CD4-positive, alpha-beta T cell treated with Interleukin-6 for 4 hours (primary cell): ENCODE data around the gene EIF2AK3.
A peak's percentile ranks its signal among the peaks of the same experiment; 100 is the strongest.
"Not testable (repeated sequence)": the region's sequence is repeated elsewhere in the genome, so short reads cannot be mapped to it uniquely, and the experiment has no call there.

Experiments
- DNase-seq: peaks from one replicate; pipeline ENCODE4 v3.0.0-alpha.2; 2020; ENCODE audit warnings: mixed read lengths

Gene EIF2AK3

DNA sequence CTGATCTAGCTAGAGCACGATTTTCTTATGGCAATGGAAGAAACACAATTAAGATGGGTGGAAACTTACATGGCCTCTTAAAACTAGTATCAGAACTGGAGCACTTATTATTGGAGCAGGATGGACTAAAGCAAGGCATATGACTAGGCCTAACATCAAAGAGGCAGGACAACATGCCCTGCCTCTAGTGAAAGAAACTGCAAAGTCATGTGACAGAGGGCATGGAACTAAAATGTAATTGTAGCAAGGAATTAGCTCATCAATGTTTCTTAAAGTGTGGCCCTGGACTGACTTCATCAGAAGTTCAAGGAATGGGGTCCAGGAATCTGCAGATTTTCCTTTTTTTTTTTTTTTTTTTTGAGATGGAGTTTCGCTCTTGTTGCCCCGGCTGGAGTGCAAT is 5.3 kb upstream of the EIF2AK3 start:
- no peak for DNase-seq

DNA sequence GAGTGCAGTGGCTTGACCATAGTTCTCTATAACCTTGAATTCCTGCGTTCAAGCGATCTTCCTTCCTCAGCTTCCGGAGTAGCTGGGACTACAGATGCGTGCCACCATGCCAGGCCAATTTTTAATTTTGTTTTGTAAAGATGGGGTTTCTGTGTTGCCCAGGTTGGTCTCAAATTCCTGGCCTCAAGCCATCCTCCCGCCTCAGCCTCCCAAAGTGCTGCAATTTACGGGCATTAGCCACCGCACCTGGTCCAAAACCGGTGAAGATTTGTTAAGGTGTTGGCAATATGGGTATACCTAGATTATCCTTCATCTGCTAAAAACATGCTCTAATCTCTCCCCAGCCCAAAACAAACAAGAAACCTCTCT is 1.3 kb upstream of the EIF2AK3 start:
- DNase-seq = no peak

DNA sequence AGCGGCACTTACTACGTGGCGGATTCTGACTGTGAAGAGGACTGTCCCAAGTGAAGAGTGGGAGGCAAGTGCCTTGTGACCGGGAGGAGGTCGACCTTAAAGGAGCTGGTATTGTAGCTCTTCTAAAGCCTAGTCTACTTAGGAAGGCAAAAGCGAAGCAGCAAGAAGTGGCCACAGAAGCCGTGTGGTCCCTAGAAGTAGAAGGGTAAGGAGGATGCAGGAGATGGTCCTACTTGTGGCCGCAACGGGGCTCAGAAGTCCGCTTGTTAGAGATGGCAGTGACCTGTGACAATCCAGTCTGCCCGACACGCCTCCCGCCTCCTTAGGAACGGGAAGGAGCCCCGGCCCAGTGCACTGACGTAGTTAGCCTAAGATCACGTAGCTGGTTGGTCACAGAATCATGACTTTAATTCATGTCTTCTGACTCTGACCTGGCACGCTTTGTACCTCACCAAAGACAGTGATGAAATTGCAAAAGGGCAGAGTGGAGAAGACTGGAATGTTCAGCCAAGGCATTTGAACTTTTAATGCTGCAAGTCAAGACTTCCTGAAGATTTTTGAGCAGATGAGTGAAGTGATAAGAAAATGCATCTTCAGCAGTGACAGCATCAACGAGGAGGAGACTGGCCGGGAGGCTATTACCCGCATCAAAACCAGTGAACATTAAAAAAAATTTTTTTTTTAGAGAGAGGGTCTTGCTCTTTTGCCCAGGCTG is 749 bp upstream of the EIF2AK3 start:
- peak; percentile 76 for DNase-seq

DNA sequence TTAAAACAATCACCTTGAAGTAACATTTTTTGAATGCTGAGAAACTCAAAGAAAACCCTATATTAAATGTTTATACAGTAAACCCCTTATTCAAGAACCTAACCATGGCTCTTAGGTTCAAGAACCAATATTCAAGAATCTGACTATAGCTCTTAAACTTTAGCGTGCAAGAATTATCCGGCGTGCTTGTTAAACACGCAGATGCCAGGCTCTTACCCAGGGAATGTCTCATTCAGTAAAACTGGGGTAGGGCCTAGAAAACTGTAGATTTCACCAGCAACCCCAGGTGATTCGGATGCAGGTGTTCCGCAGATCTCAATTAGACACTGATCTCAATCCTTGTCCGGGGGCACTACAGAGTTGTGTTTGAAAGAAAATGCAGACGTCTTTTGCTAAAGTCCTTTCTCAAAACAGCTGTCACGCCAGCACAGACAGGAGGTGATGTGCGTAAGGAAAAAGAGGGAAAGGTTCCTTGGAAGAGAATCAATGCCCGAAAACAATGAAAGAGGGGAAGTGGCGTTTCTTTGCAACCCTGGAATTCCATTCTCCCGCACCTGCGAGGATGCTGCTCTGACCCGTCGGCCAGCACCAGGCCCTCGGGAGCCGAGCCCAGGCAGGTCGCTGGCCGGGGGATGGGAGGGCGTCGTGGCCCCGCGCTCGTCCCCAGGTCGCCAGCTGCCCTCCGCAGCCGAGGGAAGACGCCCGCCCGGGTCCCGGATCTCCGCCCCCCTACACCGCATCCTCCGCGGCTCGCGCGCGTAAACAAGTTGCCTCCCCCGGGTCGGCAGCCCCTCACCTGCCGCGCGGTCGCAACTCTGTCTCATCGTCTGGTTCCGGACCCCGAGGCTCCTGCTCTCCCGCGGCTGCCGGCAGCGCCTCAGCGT is 851 bp downstream of the EIF2AK3 start:
- peak; percentile 66 for DNase-seq

DNA sequence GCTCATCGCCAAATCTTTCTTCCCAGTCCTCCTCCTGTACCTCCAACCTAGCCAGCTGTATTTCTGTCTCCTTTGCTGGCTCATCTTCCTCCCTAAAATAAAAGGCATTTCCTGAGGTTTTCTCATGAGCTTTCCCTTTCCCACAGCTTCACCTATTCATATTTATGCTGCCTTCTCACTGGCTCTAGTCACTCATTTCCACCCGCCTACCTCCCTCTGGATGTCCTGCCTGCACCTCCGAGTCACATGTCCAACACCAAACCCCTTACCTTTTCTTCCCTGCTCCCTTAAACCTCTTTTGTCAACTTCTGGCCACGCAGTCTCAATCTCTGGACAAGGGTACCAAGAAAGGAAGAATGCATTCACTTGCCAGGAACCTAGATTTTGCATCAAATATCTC is 2.8 kb downstream of the EIF2AK3 start:
- DNase-seq = no peak

DNA sequence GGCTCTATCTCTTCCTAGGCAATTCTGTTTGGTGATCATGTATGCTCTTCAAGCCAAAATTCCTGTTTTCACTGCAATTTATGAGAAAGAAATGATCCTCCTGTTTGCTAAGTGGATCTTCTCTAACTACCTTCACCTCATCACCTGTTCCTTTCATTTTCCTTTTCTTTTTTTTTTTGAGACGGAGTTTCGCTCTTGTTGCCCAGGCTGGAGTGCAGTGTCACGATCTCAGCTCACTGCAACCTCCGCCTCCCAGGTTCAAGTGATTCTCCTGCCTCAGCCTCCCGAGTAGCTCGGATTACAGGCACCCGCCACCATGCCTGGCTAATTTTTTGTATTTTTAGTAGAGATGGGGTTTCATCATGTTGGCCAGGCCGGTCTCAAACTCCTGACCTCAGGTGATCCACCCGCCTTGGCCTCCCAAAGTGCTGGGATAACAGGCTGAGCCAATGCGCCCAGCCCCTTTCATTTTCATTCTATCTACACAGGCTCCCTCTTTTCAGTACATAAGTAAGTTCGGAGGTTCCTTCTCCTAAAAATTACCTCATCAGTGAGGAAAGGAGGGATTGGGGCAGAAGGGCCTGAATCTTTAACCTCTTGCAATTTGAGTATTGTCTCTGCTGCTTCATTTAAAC is 3.3 kb downstream of the EIF2AK3 start:
- not testable (repeated sequence) for DNase-seq

DNA sequence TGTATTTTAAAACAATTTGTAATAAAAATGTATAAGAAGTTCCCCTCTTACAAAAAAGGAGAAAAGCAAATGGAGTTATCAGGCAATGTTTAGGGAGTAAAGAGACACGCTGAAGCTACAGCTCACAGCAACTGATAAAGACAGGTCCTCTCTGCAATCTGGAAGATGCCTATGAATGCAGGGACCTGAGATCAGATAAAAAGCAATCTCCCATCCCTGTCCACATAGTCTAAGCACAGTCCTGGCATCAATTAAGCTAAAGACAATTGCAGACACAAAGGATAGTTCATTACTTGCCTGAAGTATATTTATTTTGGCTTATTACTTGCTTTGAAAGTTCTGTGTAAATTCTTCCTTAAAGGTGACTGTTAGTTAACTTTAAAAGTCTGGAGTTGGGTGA is 5.0 kb downstream of the EIF2AK3 start:
- DNase-seq = no peak

DNA sequence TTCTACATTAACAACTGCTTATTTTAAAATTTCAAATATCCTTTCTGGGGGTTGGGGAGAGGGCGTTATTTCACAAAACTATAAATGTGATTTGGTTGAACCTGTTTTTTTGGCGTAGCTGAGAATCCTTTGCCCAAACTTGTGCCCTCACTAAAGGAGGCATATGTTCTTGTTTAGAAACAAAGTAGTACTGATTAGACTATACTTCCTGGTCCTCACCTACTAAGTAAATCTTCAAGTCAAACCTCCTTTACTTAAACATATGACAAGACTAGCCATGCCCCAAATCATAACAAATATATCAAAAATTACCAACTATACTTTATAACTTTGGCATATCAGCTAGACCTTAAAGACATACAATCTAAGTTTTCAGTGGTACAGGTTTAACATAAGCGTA is 5.8 kb downstream of the EIF2AK3 start:
- no peak for DNase-seq

DNA sequence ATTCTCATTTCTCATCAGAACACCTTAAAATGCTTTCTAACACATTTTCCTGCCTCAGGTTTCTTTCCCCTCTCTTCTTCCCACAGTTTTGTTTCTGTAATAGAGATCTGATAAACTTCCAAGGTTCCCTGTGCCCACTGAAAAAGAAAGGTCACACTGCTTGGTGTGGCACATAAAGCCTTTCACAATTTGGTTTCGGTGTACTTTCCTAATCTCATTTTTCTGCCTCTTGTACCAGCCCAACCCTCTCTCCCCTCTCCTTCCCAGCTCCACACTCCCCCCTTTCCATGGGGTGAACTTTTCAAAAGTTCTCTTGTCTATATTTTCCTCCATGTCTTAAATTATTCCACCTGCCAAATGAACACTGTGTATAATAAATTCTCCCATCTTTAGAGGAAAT is 7.2 kb downstream of the EIF2AK3 start:
- DNase-seq = no peak

DNA sequence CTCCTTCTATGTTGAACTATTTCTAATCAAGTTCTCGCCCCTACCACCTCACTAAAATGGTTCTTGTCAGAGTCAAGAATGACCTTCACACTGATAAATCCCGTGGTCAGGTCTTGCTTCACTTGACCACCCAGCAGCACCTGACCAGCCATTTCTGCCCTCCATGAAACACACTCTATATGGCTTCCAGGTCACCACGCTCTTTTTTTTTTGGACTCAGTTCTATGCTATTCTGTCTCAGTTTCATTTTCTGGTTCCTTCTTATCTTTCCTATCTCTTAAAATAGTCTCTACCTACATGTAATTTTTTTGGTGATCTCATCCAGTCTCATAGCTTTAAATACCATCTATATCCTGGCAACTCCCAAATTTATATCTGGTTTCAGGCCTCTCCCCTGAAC is 11.4 kb downstream of the EIF2AK3 start:
- no peak for DNase-seq

DNA sequence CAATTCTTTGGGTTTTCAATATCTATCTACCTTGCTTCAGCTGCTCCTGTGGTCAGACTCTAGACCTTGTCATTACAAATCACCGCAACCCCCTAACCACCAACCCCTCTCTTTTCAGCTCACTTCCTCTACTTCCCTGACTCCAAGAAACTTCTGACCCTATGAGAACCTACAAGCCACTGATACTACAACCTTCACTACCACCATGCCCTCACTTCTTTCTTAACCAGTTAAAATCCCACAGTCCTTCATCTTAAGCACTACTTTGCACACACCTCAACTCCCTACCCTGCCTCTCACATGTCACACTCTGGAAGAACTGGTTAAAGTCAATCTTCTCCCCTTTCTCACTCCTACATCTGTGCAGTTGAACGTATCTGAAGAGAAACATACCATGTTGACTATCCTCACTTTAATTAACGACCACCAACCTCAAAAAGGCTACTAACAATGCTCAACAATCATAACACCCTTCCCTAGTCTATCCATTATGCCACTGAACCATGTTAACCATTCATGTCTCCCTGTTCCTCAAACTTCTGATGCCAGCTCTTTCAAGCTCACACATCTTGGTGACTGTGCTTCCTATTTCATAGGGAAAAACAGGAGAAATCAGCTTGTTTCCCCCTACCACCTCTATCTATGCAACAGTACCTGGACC is 12.6 kb downstream of the EIF2AK3 start:
- DNase-seq = no peak

DNA sequence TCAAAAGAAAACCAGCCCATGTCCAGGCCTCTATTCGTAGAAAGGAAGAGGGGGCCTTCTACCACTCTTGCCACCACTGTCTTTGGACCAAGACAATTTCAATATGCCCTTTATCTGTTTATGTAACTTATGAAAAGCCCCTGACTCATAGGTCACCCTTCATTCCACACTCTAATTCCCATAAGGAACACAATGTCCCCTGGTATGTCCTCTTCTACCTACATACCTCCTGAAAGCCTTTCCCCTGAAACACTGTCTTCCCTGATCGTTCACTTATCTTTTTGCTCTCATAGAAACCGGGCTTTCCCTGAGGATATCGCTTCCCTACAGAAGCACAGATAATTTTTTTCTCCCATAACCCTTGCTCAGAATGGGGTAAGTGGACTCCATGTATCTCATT is 13.3 kb downstream of the EIF2AK3 start:
- DNase-seq = no peak

DNA sequence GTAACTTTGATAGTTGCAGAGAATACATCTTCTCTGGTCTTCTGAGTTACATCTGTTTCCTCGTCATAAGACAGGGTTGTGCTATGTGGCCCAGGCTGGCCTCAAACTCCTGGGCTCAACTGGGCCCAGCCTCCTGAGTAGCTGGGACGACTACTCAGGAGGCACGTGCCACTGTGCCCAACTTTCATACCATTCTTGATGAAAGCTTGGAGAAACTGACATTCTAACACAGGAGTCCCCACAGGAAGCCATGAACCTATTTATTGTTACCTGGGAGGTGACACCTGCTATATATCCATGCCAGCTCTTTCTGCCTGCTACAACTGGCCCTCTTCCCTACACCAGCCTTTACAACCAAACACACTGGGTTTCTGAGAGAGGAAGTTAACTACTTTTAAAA is 19.1 kb downstream of the EIF2AK3 start:
- DNase-seq = no peak

DNA sequence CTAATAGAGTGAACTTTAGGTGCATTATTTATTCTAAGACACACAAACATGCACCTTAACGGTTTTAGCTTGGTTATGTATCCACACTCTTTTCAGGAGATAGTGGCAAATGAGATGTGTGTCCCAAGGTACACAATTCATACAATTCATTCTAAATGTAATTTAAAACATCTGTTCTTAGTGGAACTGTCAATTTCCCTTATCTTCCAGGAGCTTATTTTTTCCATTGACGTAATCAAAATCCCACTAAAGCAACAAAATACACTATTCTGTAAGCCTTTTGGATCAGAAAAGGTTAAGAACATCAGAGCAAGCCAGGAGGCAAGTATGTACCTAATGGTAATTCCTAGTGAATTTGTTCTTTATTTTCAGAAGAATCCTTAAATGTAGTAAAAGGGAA is 19.8 kb downstream of the EIF2AK3 start:
- DNase-seq = no peak

DNA sequence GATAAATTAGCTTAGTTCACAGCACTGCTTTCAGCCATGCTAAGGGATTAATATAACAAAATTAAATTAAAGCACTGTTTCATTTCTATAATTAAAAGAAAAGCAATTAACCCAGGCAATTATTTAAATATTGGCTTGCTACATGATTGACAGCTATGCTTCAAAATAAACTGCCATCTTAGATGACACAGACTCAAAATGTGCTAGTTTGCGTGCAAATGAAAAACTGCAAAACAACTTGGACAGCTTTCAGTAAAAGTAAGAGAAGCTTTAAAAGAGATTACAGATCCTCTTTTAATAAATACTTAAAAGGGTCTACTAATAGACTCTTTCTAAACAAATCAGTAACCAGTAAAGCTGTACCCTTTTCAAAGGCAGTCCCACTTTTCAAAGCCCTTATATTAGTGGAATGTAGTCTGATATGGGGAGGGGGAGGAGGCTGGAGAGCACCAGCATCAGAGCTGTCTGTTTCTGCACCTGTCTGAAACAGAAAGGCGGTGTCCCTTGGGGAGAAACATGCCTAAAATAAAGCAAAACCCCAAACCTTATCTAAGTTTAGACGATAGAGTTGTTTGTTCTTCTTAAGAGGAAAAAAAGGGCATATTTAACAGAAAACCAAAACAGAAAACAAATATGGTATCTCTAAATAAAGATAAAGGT is 20.8 kb downstream of the EIF2AK3 start:
- DNase-seq = no peak

DNA sequence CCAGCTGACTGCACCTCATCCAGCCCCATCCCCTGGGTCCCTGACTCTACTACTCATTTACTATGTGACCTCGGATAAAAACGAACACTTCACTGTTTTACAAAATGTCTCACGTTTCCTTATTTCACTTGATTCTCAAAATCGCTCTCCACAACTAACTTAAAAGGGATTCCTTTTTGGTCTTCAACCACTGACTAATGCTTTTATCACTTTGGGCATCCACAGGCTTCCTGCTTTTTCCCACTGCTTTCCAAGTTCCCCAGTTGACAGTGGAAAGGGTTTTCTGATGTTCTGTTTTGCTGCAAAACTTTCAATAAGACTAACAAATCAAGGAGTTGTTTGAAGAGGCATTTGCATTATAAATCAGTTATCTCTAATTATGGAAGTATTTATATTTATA is 24.1 kb downstream of the EIF2AK3 start:
- no peak for DNase-seq

DNA sequence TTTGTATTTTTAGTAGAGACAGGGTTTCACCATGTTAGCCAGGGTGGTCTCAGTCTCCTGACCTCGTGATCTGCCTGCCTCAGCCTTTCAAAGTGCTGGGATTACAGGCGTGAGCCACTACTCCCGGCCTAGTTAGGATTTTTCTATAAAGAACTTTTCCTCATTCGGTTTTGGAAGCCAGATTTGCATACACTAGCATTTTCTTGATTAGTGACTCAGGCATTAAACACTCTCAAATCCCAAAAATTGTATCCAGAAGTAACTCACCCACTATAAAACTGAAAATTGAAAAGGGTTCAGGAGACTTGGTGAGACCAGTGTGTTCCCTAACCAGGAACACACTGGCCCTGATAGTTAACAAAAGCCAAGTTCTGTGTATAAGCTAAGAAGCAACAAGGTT is 25.2 kb downstream of the EIF2AK3 start:
- DNase-seq = no peak

DNA sequence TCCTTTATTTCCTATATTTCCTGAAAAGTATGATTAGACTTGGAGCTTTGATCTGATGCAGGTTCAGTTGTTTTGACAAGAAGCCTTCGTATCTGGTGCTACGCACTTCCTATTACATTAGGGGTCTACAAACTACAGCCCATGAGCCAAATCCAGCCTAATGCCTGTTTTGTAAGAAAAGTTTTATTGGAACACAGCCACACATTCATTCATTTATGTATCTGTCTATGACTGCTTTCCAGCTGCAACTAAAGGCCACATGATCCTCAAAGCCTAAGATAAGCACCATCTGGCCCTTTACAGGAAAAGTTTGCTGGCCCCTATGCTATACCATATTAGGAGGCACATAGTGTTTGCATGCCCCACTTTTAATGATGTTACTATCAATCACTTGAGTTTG is 26.0 kb downstream of the EIF2AK3 start:
- no peak for DNase-seq

DNA sequence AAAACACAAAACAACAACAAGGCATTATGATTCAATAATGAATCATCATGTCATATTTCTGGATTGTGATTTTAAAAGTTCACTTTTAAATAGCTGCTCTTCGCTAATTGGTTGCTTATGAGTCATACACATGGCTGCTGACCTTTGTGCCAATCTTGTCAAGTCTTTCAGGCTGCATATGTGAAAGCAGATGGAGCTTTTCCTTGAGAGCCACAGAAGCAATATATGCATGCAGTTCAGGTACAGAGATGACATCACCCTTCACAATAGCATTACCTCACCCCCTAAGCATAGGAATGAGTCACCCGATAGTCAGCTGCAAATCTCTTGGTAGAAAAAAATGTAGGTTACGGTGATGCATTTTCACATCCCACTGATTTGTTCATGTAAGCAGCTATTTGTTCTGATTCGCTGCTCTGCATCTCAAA is 27.2 kb downstream of the EIF2AK3 start:
- peak; percentile 49 for DNase-seq

DNA sequence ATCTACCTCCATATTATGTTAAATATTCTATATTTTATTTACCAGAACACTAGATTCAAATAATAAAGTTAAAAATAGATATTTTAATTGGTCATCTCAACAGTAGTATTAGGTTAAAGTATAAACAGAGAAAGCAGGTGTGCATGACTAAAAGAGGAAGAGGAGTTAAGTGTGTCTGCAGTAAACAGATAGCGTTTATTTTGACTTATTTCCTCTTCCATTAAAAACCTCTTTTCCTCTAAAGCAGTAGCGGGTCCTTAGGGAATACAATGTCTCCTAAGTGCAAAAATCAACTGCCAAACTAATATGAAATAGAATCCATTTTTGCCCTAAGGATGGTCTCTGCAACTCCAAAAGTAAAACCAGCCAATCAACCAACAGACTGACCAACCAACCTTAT is 27.7 kb downstream of the EIF2AK3 start:
- DNase-seq = no peak

DNA sequence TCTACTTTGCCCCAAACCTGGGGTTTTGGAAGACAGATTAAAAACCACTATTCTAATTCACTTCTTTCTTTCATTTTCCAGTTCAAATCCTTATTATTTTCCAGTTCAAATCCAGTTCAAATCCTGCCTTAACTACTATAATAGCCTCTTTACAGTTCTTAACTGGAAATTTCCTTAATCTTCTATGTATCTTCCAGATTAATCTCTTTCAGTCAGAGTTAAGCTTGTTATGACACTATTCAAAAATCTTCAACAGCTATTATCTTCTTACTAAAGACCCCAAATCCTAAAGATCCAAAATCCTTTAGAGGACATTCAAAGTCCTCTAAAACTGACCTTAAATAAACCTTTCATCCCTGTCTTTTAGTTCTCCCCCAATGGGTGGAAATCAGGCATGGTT is 30.1 kb downstream of the EIF2AK3 start:
- no peak for DNase-seq

DNA sequence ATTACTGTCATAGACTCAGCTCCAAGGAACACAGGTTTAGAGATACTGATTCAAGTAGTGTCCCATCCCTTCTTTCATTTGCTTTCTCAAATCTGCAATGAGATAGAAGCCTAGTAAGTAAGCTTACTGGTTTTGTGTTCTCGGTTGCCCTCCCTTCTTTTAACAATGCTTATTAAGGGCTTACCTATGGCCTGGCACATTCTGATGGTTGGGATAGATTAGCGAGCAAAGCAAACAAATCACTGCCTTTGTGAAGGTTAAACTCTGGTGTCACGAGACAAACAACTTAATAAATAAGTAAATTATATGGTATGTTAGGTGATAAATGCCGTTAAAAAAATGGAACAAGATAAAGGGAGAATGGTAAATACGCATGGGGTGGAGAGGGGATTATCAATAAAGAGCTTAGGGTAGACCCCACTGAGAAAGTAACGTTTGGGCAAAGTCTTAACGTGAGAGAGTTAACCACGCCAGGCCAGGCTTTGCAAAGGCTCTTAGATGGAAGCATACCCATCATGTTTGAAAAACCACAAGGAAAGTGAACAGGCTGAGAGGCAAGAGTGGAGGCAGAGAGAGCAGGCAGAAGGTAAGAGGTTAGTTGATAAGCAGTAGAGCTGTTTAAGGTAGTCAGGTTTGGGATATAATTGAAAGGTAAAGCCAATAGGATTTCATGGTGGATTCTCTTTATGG is 31.0 kb downstream of the EIF2AK3 start:
- no peak for DNase-seq
